Right ventricle myocardium superior (tissue), 1 donor: Measurements from ENCODE around the gene ASTN1. TPM values are rescaled to one million over a fixed set of nuclear protein-coding genes. Genes with fewer than 3 reads are reported as not detected.

Source experiments
- ATAC-seq: fragments of 200-7000 bp; cut with Tn5 transposase; one replicate; pipeline ENCODE4 v1.9.1; 2020; ENCODE audit warnings: mild to moderate bottlenecking; ENCODE audit not compliant: poor library complexity
- DNase-seq: peaks from one replicate; pipeline ENCODE4 v3.0.0-alpha.2; 2020
- intact Hi-C: fragments of 100-400 bp; cut with DNase I; formaldehyde crosslinking; loops from one replicate; pipeline ENCODE4 v1.11.2; 2022
- long read RNA-seq: library from polyadenylated mRNA; unstranded; transcript quantifications from one replicate; pipeline ENCODE4 v2.0.0, GENCODE V29; 2021
- total RNA-seq: library from RNA; stranded (reverse); fragmentation: NEBNext Ultra II Directional; extraction: Animal tissue kit (Norgen Biotek cat#: 25700); gene quantifications from one replicate; pipeline ENCODE4 v1.2.1, GENCODE V29; 2021
- donor health status: DM: no; HTN: yes; CAD: no; lungs with severe emphysema.

The ASTN1 gene
- 0.32 TPM for total RNA-seq
- long read RNA-seq, partial matches to known transcripts, result 1 of 1 reads
- long read RNA-seq, other reads (novel, unspliced or antisense), result 0 of 1 reads

DNA sequence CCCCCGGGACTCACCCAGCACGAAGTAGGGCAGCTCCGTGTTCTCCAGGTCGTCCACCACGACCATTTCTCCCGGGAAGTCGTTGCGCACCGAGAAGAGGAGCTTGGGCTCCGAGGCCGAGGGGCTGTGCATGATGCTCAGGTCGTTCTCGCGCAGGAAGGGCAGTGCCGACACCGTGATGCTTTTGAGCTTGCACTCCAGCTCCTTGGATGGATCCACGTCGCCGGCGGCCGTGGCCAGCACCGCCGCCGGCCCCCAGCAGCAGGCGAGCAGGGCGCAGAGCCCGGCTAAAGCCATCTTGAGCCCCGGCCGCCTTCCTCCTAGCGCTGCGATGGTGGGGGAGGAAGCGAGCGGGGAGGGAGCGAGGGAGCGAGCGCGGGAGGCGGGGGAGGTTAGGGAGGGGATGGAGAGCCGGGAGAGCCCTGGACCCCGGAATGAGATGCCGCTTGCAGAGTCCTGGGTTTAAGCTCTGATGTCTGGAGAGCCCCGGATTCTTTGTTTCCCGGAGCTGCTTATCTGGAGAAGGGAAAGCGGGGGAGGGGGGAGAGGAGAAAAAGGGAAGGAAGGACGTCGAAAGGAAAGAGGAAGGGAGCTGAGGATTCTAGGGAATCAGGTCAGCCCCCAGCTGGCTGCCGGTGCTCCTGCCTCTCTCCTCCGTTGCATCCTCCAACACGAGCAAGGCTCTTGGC, at the start of gene ASTN1:
Gene ASTN1, minus strand, starts transcription at position 333 of the 689 bp plus-strand sequence. Its CDS starts 36 bp downstream, at position 297.
- ATAC-seq (peak; percentile 39), DNase-seq (no peak)
- intact Hi-C loops, result no loop called here

DNA sequence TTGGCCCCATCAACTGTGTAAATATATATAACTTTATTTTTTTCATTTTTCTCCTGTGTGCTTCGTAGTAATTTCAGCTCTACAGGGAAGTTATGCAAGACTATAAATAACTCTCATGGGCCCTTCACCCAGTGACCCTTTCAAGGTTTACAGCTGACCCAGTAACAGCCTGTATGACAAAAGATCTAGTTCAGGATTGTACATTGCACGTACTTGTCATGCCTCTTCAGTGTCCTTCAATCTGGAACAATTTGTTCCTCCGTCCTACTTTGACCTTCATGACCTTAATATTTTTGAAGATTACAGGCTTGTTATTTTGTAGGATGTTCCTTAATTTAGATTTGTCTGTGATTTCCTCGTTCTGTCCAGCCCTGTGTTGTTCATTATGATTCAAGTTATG, 46.7 kb upstream of the ASTN1 start:
- no peak for DNase-seq
- peak; percentile 69 for ATAC-seq
- intact Hi-C loops, result no loop called here

DNA sequence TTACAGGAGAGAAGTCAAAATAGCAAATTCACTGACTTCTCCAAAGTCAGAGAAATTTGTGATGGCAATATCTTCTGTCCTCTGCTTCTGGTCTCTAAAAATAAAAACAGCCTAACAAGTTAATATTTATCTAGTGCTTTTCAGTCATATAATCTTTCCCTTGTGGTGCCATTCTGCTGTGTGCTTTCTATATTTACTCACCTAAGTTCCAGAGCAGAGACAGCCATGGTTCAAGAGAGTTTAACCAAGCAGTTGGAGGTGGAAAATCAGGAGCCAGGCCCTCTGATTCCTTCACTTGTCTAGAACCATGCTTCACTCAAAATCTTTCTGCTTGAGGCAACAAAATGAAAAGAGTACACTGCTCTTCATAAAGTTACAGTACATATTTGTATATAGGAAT, 45.6 kb upstream of the ASTN1 start:
- peak; percentile 24 for ATAC-seq
- intact Hi-C loops, result no loop called here
- DNase-seq, result no peak

DNA sequence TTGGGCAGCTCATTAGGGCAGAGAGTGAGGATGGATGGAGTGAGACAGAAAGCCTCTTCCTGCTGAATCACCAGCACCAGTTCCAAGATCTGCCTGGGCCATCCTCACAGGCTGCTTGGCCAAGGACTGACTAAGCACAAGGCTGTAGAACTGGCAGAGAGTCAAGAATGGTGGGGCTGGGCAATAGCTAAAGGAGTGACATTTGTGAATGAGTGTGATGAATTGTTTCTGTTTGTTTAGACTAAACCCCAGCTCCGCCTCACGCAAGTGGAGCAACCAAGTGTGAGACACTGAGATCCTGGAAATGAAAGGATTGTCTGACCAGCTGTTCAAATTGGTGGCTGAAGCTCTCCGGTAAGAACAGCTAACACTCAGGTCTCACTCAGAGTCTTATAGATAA, 44.8 kb upstream of the ASTN1 start:
- peak; percentile 66 for DNase-seq
- intact Hi-C loops, result no loop called here
- peak; percentile 88 for ATAC-seq

DNA sequence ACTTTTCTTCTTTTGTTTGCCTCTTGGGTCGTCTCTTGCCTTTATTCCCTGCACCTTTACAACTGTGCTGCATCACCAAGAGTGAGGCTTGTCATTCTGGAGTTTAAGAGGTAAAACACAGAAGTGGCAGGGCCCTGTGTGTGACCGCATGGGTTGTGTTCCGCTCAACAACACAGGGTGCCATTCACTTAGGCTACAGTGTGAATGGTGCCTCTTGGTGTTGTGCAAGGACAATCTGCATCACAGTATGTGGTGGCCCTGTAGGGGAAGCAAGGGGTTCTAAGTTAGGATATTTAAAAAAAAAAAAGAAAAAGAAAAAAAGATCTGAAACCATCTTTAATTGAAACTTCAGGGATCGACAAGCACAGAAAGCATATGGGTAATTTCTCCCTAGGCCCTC, 44.4 kb upstream of the ASTN1 start:
- intact Hi-C loops, result no loop called here
- DNase-seq, result no peak
- ATAC-seq, result no peak

DNA sequence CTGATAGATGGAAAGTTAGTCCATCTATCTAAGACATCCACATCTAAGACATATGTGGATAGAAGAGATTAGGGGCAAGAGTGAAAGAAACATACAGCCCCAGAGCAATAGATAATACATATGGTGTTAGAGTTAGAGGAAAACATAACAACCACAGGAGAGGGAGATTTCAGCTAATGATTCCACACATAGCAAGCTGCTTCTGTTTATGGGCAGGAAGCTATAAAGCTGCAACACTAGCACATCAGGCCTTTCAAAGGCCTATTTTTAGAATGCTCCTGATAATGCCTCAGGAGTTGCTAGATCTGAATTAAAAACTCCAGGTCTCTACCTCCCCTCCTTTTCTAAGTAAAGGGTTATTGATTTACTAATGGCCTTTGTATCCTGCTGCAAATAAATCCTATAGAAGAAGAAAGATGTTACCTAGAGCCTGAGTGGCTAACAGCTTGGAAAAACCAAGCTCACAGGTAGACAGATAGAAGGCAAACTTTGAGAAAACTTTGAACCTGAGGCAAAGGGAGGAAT, 42.4 kb upstream of the ASTN1 start:
- DNase-seq (no peak), ATAC-seq (no peak)
- intact Hi-C loops, result no loop called here

DNA sequence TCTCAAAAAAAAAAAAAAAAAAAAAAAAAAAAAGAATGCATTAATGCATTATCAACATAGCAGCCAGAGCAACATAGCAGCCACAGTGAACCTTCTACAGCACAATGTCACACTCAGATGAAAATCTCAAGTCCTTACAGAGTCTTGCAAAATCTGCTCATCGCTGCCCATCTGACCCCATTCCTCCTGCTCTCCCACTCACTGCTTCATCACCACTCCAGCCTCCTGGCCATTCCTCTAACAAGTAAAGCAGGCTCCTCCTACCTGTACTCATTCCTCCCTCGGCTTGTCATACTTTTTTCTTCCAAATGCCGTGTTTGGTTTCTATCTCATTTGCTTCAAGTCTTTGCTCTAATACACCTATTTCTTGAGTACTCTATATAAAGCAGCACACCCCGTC, 35.8 kb upstream of the ASTN1 start:
- ATAC-seq, result no peak
- DNase-seq, result no peak
- intact Hi-C loops, result no loop called here

DNA sequence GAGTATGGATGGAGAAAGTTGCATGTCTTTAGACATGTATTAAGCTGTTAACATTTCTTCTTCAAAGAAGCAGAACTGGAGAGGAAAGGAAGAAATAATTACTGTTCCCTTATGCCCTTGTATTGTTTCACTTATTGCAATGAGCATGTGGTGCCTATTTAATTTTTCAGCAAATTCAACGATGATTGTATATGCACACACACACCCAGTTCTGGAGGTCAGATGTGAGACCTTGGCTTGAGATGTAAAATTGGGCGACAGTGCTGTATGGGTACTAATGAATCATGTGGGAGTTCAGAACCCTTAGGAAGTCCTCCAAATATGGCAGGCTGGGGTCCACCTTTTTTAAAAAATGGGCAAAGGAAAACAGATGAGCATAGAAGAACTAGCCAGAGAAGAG, 33.7 kb upstream of the ASTN1 start:
- DNase-seq (no peak), ATAC-seq (no peak)
- intact Hi-C loops, result no loop called here

DNA sequence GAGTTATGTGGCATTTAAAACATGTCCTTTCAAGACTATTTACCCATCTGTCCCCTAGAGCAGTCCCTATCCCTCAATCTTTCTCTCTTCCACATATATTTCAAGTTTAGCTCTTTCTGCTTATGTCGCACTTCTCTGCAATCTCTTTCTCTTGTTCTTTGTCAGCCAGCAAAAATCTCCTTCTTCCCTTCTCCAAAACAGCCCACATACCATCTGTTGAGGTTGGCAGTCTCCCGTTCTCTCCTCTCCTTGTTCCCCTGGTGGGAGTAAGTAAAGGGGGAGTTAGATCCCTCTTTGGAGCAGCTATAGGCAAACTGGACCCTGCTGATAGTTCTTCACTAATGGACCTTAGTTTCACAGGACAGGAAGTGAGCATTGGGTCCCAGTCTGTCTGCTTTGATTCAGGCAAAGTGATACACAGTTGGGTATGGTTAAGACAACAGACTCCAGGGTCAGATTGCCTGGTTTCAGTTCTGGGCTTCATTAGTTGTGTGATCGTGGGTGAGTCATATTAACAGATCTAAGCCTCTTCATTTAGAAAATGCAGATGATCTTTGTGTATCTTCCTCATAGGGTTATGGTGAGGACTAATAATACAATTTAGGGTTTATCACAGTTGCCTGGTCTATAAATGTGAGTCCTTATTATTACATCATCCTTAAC, 25.9 kb upstream of the ASTN1 start:
- DNase-seq (no peak), ATAC-seq (no peak)
- intact Hi-C loops, result no loop called here

DNA sequence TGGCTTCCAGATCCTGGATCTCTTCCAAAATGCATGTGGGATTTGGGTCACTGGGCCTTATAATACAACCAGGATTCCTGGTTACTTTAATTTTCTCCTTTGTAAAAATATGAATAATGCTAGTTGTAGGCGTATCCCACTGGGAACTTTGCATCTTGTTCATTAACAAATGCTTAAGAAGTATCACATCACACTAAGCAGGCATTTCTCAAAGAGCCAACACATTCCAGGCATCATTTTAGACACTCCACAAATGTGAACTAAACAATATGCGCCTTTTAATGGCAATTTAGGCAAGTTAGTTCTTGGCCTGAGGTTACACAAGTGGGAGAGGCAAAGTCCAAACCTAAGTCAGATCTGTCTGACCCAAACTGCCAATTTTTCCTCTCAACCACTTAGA, 22.1 kb upstream of the ASTN1 start:
- ATAC-seq, result no peak
- intact Hi-C loops, result no loop called here
- DNase-seq, result no peak

DNA sequence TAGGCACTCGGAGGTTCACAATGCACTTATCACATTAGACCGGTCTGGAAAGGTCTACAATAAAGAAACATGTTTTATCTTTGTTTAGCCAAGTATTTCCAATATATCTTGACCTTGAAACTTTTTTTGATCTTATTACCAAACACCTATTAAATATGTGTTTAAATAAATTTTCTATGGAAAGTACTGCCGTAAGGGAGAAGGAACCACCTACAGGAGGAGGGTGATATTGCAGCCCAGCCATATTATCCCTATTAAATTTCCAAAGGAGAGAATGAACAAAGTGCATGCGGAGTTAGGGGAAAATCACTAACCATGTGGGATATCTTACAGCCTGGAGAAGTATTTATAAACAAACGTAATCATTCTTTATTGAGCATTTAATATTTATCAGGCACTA, 20.7 kb upstream of the ASTN1 start:
- intact Hi-C loops, result no loop called here
- no peak for ATAC-seq
- DNase-seq, result no peak

DNA sequence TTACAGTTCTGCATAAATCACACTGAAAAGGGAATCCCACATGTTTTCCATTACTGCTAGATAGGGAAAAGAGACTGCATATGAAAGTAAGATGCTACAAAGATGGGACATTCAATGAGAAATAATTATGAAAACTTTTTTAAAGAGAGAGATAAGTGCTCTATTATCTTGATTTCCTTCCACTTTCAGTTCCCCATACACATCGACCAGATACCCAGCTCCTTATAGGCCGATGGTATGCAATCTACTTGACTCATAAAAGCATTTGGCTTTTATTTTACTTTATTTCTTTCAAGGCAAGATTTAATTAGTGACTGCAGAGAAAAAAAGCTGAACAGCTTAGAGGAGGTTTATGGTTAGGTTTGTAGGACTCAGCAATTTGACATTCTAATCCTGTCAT, 19.3 kb upstream of the ASTN1 start:
- intact Hi-C loops, result no loop called here
- ATAC-seq, result no peak
- DNase-seq, result no peak

DNA sequence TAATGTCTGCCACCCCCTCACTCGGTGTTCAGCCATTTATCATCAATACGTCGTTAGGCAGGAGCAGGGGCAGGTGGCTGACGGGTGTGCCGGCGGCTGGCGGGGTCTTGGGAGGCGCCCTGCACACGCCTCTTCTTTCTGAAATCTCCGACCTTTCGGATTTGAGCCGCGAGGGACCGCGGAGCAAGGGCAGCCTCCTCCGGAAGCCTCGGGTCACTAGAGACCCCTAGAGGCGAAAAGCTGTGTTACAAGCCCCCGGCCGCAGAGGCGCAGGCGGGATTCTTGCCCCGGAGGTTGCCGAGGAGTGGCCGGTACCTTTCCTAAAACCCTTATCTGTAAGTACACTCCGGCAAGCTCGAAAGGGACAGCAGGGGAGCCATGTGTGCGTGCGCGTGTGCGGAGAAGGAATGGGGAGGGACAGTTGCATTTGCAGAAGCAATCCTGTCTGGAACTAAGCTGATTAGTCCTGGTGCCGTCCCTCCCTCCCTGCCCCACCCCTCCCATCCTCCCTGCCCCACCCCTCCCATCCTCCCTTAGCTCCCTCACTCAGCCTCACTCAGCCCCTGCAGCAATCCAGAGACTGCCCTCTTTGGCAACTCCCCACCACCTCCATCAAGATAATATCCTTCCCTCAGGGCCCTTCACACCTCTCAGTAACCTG, 17.2 kb upstream of the ASTN1 start:
- intact Hi-C loops, result loop anchor here (2.0 kb wide), 1 partner anchor 285 kb away; no protein-coding TSS in a partner anchor

DNA sequence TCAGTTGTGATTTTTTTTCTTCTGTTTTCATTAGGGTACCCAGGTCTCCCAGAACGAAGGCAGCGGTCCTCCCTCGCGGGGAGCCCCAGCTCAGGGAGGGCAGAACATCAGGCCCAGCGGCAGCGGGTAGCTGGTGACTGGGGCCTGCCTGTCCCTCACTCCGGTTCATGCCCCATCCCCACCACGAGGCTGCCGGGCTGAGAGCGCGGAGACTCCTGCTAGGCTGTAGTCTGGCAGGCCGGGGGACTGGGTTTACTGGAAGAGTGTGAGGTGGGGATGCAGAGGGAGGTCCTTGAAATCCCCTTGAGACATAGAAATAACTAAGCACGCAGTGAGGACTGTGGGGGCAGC, 16.7 kb upstream of the ASTN1 start:
- no peak for DNase-seq
- intact Hi-C loops, result loop anchor here (2.0 kb wide), 1 partner anchor 284 kb away; no protein-coding TSS in a partner anchor
- ATAC-seq, result peak; percentile 36

More for the DNA sequence above, 17.2 kb upstream of the ASTN1 start:
- DNase-seq (peak; percentile 61), ATAC-seq (peak; percentile 93)

DNA sequence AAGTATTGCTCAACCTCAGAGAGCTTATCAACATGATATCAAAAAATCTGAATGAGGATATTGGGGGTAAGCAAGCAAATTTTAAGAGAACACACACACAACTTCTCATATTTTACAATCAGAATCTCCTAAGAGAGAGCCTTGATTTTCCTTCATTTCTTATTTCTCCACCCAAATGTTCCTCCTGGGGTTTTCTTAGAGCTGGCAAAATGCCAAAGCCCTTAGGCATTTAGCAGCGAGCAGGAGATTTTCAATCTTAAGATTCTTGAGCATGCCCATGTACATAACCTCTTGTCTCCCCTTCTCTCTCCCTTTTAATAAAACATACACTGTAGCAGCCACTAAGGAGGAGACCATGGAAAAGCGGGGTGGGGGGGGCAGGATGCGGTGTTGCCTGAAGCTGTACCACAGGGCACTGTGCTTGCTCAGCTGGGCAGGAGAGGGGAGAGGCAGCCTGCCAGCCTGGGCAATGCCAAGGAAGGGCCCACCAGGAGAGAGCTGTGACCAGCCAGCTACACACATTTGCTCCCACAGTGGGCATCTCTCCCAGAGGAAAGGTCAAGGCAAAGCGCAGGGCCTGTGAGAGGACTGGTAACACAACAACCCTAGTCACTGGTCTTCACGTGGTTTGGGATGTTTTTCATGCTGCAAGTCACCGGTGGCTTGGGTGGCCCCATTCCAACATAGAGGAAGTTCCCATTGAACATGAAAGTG, 10.6 kb upstream of the ASTN1 start:
- ATAC-seq (no peak), DNase-seq (no peak)
- intact Hi-C loops, result no loop called here

DNA sequence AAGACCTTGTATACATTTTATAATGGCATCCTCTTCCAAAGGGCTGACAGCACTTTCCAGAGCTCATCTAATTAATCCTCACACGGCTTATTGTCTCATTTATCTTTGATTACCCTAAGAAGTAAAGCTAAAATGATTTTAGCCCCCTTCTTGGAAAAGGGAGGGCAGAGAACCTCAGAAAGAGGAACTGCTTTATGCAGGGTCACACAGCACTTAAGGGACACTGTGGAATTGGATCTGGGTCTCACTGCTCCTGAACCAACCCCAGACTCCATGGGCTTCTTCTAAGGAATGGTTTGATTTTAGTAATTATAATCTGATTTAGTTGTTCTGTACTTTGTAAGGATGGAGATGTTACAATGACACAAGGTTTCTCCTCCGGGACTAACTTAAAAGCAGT, 9.5 kb upstream of the ASTN1 start:
- ATAC-seq, result no peak
- intact Hi-C loops, result no loop called here
- no peak for DNase-seq

DNA sequence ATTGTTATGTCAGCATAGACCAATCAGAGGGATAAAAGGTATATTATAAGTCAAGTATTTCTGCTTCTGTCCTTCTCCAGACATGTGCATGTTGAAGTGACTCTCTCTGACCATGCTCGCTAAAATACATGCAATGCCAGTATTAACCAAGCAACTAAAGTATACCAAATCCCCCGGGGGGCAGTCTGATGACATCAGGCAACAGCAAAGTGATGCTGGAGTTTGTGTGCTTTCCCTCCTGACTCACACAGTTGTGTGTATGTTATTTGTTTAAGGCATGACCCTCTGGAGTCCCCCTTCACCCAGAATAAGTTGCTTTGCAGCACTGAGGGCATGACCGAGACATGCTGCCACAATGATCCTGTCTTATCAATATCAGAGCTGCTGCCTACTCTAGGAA, 8.4 kb upstream of the ASTN1 start:
- DNase-seq (no peak), ATAC-seq (no peak)
- intact Hi-C loops, result no loop called here

DNA sequence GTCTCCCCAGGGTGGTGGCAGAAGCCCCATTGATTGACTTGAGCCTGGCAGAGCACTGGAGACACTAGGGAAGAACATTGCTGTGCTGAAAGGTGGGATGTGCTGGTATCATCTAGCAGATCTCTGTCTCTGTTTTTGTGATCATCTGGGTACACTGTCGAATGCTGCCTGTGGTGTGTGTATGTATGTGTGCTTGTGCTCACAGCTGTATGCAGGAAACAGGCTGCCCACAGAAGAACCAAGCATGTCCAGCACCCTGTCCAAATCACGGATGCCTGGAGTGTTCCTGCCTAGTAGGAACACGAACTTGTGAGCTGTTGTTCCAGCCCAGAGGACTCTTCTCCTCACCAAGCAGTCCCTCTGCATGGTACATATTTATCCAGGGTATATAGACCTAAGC, 7.8 kb upstream of the ASTN1 start:
- DNase-seq (no peak), ATAC-seq (no peak)
- intact Hi-C loops, result no loop called here

DNA sequence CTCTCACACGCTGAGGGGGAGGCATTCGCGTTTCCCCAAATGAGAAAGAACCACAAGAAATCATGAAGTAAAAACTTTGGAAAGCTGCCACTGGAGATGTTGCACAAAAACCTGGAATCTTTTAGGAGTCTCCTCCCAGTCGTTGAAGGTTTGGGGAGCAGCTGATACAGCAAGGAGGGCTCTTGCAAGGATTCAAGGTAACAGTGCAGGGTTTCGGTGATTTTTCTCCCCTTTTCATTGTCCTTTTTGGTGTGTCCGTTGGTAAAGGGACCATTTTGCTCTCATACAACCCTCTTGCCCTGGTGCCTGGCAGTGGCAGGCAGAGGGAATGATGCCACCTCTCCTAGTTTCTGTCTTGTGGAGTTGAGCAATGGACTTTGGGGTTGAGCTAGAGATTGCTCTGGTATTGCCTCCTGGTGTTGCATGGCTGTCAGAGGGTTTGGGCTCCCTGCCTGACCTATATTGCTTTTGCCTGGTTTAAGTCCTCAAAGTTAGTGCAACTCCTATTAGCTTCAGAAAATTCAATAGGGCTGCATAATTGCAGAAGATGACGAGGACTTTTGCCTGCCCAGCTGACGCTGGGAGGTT, 7.1 kb upstream of the ASTN1 start:
- intact Hi-C loops, result no loop called here
- no peak for ATAC-seq
- no peak for DNase-seq
